ENCODE results near the gene VARS2. TPM values are rescaled to one million over a fixed set of nuclear protein-coding genes. Genes with fewer than 3 reads are reported as not detected.
"Not testable (repeated sequence)": the region's sequence is repeated elsewhere in the genome, so short reads cannot be mapped to it uniquely, and the experiment has no call there.

VARS2 gene
- total and polyA plus RNA-seq, 2 experiments from 2014 or later = 27.5 to 61.3 TPM

GRCh38 chr6:30964075-30964474, 50.0 kb downstream of the VARS2 start:
- no peak for DNase-seq (ENCODE audit: low read depth in 1 of 2, low spot score in 1 of 2)
- no peaks in the 10 kb centered on the region for H3K36me3 ChIP-seq

GRCh38 chr6:30965140-30965601, 51.1 kb downstream of the VARS2 start:
- no peak for TF ChIP-seq CTCF (IDR thresholded peaks at IDR 0.05; ENCODE audit: low read depth, low read length)
- Histone ChIP-seq H3K27ac (no peak overlapping the region), H3K9me3 (ENCODE audit: low read depth) (no peaks in the 10 kb centered on the region), H3K4me3 (no peak overlapping the region), H3K4me1 (ENCODE audit: low read depth) (no peaks in the 10 kb centered on the region), H3K36me3 (no peaks in the 10 kb centered on the region), H3K27me3 (no peaks in the 10 kb centered on the region)
- DNase-seq (ENCODE audit: low read depth in 1 of 2, low spot score in 1 of 2) = no peak

More at GRCh38 chr6:30964075-30964474, 50.0 kb downstream of the VARS2 start:
- no peak for TF ChIP-seq CTCF (IDR thresholded peaks at IDR 0.05; ENCODE audit: low read depth, low read length)
- no peaks in the 10 kb centered on the region for H3K27me3 ChIP-seq
- H3K4me1 ChIP-seq (ENCODE audit: low read depth) = no peaks in the 10 kb centered on the region
- no peak overlapping the region for H3K27ac ChIP-seq
- no peak overlapping the region for H3K4me3 ChIP-seq
- H3K9me3 ChIP-seq (ENCODE audit: low read depth) = no peaks in the 10 kb centered on the region

- no peak for DNase-seq (ENCODE audit: low read depth in 1 of 2, low spot score in 1 of 2)
- no peaks in the 10 kb centered on the region for H3K4me1 ChIP-seq (ENCODE audit: low read depth)
- TF ChIP-seq CTCF (IDR thresholded peaks at IDR 0.05; ENCODE audit: low read depth, low read length) = no peak
- no peaks in the 10 kb centered on the region for H3K9me3 ChIP-seq (ENCODE audit: low read depth)
- H3K27me3 ChIP-seq = no peaks in the 10 kb centered on the region
- no peak overlapping the region for H3K4me3 ChIP-seq
- no peak overlapping the region for H3K27ac ChIP-seq
- no peaks in the 10 kb centered on the region for H3K36me3 ChIP-seq
These were observed 52.1 kb downstream of the VARS2 start for GRCh38 chr6:30966154-30966553.

GRCh38 chr6:30969171-30969570, 55.1 kb downstream of the VARS2 start:
- not testable (repeated sequence) for H3K36me3 ChIP-seq; H3K4me1 ChIP-seq (ENCODE audit: low read depth); H3K27ac ChIP-seq; H3K9me3 ChIP-seq (ENCODE audit: low read depth); H3K27me3 ChIP-seq; DNase-seq (ENCODE audit: low read depth in 1 of 2, low spot score in 1 of 2); H3K4me3 ChIP-seq

GRCh38 chr6:30970946-30971345, 56.9 kb downstream of the VARS2 start:
- H3K36me3 ChIP-seq = no peaks in the 10 kb centered on the region
- no peak overlapping the region for H3K27ac ChIP-seq
- no peaks in the 10 kb centered on the region for H3K4me1 ChIP-seq (ENCODE audit: low read depth)
- no peak for DNase-seq (ENCODE audit: low read depth in 1 of 2, low spot score in 1 of 2)
- no peaks in the 10 kb centered on the region for H3K9me3 ChIP-seq (ENCODE audit: low read depth)
- TF ChIP-seq CTCF (IDR thresholded peaks at IDR 0.05; ENCODE audit: low read depth, low read length) = no peak
- H3K4me3 ChIP-seq = no peak overlapping the region
- H3K27me3 ChIP-seq = no peaks in the 10 kb centered on the region

GRCh38 chr6:30972816-30973215, 58.8 kb downstream of the VARS2 start:
- no peaks in the 10 kb centered on the region for H3K27me3 ChIP-seq
- H3K36me3 ChIP-seq = no peaks in the 10 kb centered on the region
- no peak overlapping the region for H3K27ac ChIP-seq
- H3K4me1 ChIP-seq (ENCODE audit: low read depth) = no peaks in the 10 kb centered on the region
- no peak for DNase-seq (ENCODE audit: low read depth in 1 of 2, low spot score in 1 of 2)
- no peak overlapping the region for H3K4me3 ChIP-seq
- no peaks in the 10 kb centered on the region for H3K9me3 ChIP-seq (ENCODE audit: low read depth)
- TF ChIP-seq CTCF (IDR thresholded peaks at IDR 0.05; ENCODE audit: low read depth, low read length) = no peak

Data from cardiac muscle cell (in vitro differentiated cells and primary cell).